ENCODE measurements around the gene NOTCH1.

NOTCH1 gene

GRCh38 chr9:136572828-136573625 is 27.2 kb upstream of the NOTCH1 start:
- TF ChIP-seq, protein P1, sequence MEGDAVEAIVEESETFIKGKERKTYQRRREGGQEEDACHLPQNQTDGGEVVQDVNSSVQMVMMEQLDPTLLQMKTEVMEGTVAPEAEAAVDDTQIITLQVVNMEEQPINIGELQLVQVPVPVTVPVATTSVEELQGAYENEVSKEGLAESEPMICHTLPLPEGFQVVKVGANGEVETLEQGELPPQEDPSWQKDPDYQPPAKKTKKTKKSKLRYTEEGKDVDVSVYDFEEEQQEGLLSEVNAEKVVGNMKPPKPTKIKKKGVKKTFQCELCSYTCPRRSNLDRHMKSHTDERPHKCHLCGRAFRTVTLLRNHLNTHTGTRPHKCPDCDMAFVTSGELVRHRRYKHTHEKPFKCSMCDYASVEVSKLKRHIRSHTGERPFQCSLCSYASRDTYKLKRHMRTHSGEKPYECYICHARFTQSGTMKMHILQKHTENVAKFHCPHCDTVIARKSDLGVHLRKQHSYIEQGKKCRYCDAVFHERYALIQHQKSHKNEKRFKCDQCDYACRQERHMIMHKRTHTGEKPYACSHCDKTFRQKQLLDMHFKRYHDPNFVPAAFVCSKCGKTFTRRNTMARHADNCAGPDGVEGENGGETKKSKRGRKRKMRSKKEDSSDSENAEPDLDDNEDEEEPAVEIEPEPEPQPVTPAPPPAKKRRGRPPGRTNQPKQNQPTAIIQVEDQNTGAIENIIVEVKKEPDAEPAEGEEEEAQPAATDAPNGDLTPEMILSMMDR (conservative IDR thresholded peaks at IDR 0.05; ENCODE audit: low read depth): no peak
- POLR2A ChIA-PET (ENCODE audit: low non-redundant PET): interaction anchor here (0.6 kb wide), 1 partner anchor 419 kb away, joined by 4 read pairs; no protein-coding TSS in a partner anchor

GRCh38 chr9:136572003-136572827 is 26.4 kb upstream of the NOTCH1 start:
- CTCF ChIA-PET: interaction anchor here (0.8 to 1.4 kb wide), 2 partner anchors 10 to 53 kb away, joined by 3 read pairs; no protein-coding TSS in a partner anchor
- no peak for DNase-seq (ENCODE audit: low spot score)
- H3K27ac ChIP-seq: peak overlapping the region; percentile 97
- POLR2A ChIA-PET (ENCODE audit: low non-redundant PET): no interaction called here
- TF ChIP-seq, protein P1 (conservative IDR thresholded peaks at IDR 0.05; ENCODE audit: low read depth): no peak

More at GRCh38 chr9:136572828-136573625, 27.2 kb upstream of the NOTCH1 start:
- no peak for DNase-seq (ENCODE audit: low spot score)
- CTCF ChIA-PET: interaction anchor here (0.8 to 1.4 kb wide), 2 partner anchors 11 to 52 kb away, joined by 3 read pairs; no protein-coding TSS in a partner anchor
- peak overlapping the region; percentile 97 for H3K27ac ChIP-seq

- peak overlapping the region; percentile 97 for H3K27ac ChIP-seq
- TF ChIP-seq, protein P1 (conservative IDR thresholded peaks at IDR 0.05; ENCODE audit: low read depth): no peak
- ChIA-PET CTCF (interaction anchor here (1.4 kb wide), 1 partner anchor 9 kb away, joined by 3 read pairs; no protein-coding TSS in a partner anchor), POLR2A (ENCODE audit: low non-redundant PET) (no interaction called here)
- DNase-seq (ENCODE audit: low spot score): no peak
Observed at GRCh38 chr9:136571531-136571930, 25.7 kb upstream of the NOTCH1 start.

GRCh38 chr9:136570916-136571315 is 25.1 kb upstream of the NOTCH1 start:
- DNase-seq (ENCODE audit: low spot score): no peak
- ChIA-PET POLR2A (ENCODE audit: low non-redundant PET) (no interaction called here), CTCF (no interaction called here)
- TF ChIP-seq, protein P1 (conservative IDR thresholded peaks at IDR 0.05; ENCODE audit: low read depth): no peak
- peak overlapping the region; percentile 97 for H3K27ac ChIP-seq

GRCh38 chr9:136570191-136570845 is 24.5 kb upstream of the NOTCH1 start:
- no peak for DNase-seq (ENCODE audit: low spot score)
- peak overlapping the region; percentile 97 for H3K27ac ChIP-seq
- TF ChIP-seq, protein P1 (conservative IDR thresholded peaks at IDR 0.05; ENCODE audit: low read depth): no peak
- ChIA-PET POLR2A (ENCODE audit: low non-redundant PET) (interaction anchor here (1.0 kb wide), 1 partner anchor 47 kb away, joined by 4 read pairs; no protein-coding TSS in a partner anchor), CTCF (no interaction called here)
